ENCODE results near the gene SH3RF1. TPM values are rescaled to one million over a fixed set of nuclear protein-coding genes. Genes with fewer than 3 reads are reported as not detected.

The SH3RF1 gene
- total RNA-seq, 1 experiment from 2014 or later = 59.5 TPM

DNA sequence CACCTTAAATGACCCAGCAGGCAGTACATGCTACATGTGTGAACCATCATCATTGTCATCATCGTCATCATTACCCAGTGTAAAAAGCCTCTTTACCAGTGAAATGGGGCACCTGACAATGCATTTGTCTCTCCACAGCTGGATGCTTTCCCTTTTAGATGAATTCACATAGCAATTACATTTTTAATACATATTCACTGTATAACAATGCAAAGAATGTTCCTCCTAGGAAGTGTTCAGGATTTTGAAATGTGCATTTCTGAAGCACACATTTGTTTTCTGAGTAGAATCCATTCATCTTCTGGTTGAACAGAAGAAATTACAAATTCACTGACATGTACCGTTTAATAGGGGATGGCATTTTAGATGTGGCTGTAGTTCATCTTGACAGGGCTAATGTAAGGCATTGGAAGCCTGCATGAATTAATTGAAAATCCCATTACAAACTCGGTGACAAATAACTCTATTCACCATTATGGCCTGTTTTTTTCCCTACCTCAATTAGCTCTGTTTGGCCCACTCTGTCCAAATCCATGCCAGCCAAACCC lies 111.1 kb downstream of the SH3RF1 start (continued):
- no peak for TF ChIP-seq ZBTB33 (IDR thresholded peaks at IDR 0.05; ENCODE audit: extremely low read depth, insufficient replicate concordance, low read length)

- intact Hi-C loops (cut with micrococcal nuclease) = no loop called here
- H3K9me3 ChIP-seq (ENCODE audit: control insufficient read depth in 1 of 2, insufficient read depth in 1 of 2, low read depth in 1 of 2, low read length in 2 of 2) = no peaks in the 10 kb centered on the region
- no TSS peak for BruUV-seq (replicated peaks)
- RAD21 ChIA-PET (ENCODE audit: low non-redundant PET in 1 of 2, low total read pairs in 2 of 2, uncharacterized antibody in 2 of 2, unreplicated experiment in 2 of 2) = no interaction called here
- no peak overlapping the region for H3K9ac ChIP-seq (ENCODE audit: low read length)
- CTCF ChIA-PET = no interaction called here
- POLR2A ChIA-PET = no interaction called here
- H4K20me1 ChIP-seq (ENCODE audit: insufficient read depth) = peaks cover 4% of the 10 kb centered on the region; the same call in 1 of the 2 replicates
- H3K27ac ChIP-seq (ENCODE audit: low read depth, low read length) = no peak overlapping the region
- H3K4me1 ChIP-seq (ENCODE audit: control insufficient read depth in 1 of 2, insufficient read depth in 2 of 2, low read length in 2 of 2) = peaks cover 0 to 21% of the 10 kb centered on the region in 2 experiments; a peak in 1 of 4 replicates
- H3K9me2 ChIP-seq (ENCODE audit: insufficient read depth) = no peaks in the 10 kb centered on the region
- H3K36me3 ChIP-seq (ENCODE audit: control insufficient read depth in 1 of 2, insufficient read depth in 2 of 2, low read length in 2 of 2) = peaks cover 5 to 14% of the 10 kb centered on the region in 2 experiments; a peak in 2 of 4 replicates
- TF ChIP-seq POLR2AphosphoS5 (IDR thresholded peaks at IDR 0.05; ENCODE audit: low read depth, low read length) (no peak), CBX3 (IDR thresholded peaks at IDR 0.05; ENCODE audit: low read depth) (no peak), JUND (IDR thresholded peaks at IDR 0.05) (no peak), YY1 (IDR thresholded peaks at IDR 0.05; ENCODE audit: extremely low read depth, insufficient replicate concordance, low read depth, low read length) (no peak)
- peaks cover 88% of the 10 kb centered on the region for H3K79me2 ChIP-seq (ENCODE audit: insufficient read depth, low read length)
- ATAC-seq = no peak
- no peak overlapping the region for H3K4me3 ChIP-seq (replicated peaks in 1 of 2; ENCODE audit: low read depth in 1 of 2, low read length in 2 of 2)
- H3K4me2 ChIP-seq (ENCODE audit: low read length) = no peak overlapping the region
- no peak for DNase-seq (ENCODE audit: low read depth, low spot score)
- no peaks in the 10 kb centered on the region for H3K27me3 ChIP-seq (ENCODE audit: insufficient read depth, low read length)
- H2AFZ ChIP-seq (ENCODE audit: low read depth, low read length, poor library complexity, severe bottlenecking) = no peak overlapping the region
These were observed 111.9 kb downstream of the SH3RF1 start for GRCh38 chr4:169158861-169159260.
